HG03432 (cell line): Measurements from ENCODE around the gene CLDN6.

Source experiments
- ATAC-seq: cut with Tn5 transposase; IDR thresholded peaks from one replicate; pipeline ENCODE4 v1.9.1; 2021; ENCODE audit warnings: mild to moderate bottlenecking, moderate library complexity; ENCODE audit not compliant: unreplicated experiment

CLDN6 gene

GRCh38 chr16:2992383-2993081, 25.5 kb downstream of the CLDN6 start:
- no peak for ATAC-seq

GRCh38 chr16:2991566-2992261, 26.3 kb downstream of the CLDN6 start:
- ATAC-seq = no peak

GRCh38 chr16:2990891-2991290, 27.1 kb downstream of the CLDN6 start:
- no peak for ATAC-seq

- ATAC-seq = no peak
Measured at GRCh38 chr16:2988590-2989099, 29.3 kb downstream of the CLDN6 start.

GRCh38 chr16:2987833-2988232, 30.1 kb downstream of the CLDN6 start:
- no peak for ATAC-seq

GRCh38 chr16:2987286-2987685, 30.7 kb downstream of the CLDN6 start:
- ATAC-seq = no peak

- no peak for ATAC-seq
Measured at GRCh38 chr16:2986623-2987188, 31.3 kb downstream of the CLDN6 start.

- no peak for ATAC-seq
Measured at GRCh38 chr16:2985893-2986355, 32.1 kb downstream of the CLDN6 start.

GRCh38 chr16:2985462-2985861, 32.5 kb downstream of the CLDN6 start:
- no peak for ATAC-seq

GRCh38 chr16:2983706-2984136, 34.3 kb downstream of the CLDN6 start:
- peak; percentile 41 for ATAC-seq

- ATAC-seq = no peak
Measured at GRCh38 chr16:2982402-2982801, 35.6 kb downstream of the CLDN6 start.

- ATAC-seq = no peak
Measured at GRCh38 chr16:2981899-2982250, 36.1 kb downstream of the CLDN6 start.

GRCh38 chr16:2981177-2981898, 36.6 kb downstream of the CLDN6 start:
- ATAC-seq = no peak

- peak; percentile 74 for ATAC-seq
Measured at GRCh38 chr16:2980227-2981176, 37.5 kb downstream of the CLDN6 start, which contains the start of gene PKMYT1. Gene PKMYT1 (minus strand): TSS chr16:2980446. CDS start chr16:2979657, 789 bp downstream.

GRCh38 chr16:2979669-2980226, 38.2 kb downstream of the CLDN6 start:
- peak; percentile 14 for ATAC-seq

- ATAC-seq = no peak
Measured at GRCh38 chr16:2977440-2977839, 40.5 kb downstream of the CLDN6 start.

GRCh38 chr16:2976673-2977072, 41.3 kb downstream of the CLDN6 start:
- no peak for ATAC-seq

GRCh38 chr16:2976201-2976600, 41.8 kb downstream of the CLDN6 start:
- ATAC-seq = no peak

GRCh38 chr16:2975161-2975795, 42.7 kb downstream of the CLDN6 start:
- ATAC-seq = no peak
